ENCODE results near the gene SYNPO2. TPM values are rescaled to one million over a fixed set of nuclear protein-coding genes. Genes with fewer than 3 reads are reported as not detected.

The SYNPO2 gene
- total and polyA plus RNA-seq, 2 of the 8 experiments (the other 6 are each of a cell fraction or from before 2014, with no cell fraction given): 0.50 to 4.2 TPM

DNA sequence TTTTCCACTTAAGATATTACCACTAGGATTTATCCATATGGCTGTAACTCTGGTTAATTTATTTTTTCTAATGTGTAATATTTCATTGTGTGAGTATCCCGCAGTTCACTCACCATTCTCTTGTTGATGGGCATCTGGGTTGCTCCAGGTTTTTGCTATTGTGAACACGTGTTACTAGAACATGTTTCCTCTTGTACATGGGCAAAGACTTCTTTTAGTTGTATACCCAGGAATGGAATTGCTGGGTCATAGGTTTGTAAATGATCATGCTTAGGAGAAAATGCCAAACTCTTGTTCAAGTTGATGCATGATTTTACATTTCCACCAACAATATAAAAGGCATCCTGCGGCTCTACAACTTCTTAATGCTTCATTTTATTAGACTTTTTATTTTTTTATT lies 26.8 kb downstream of the SYNPO2 start:
- H2BK15ac ChIP-seq (ENCODE audit: low read length): no peak overlapping the region
- no peak overlapping the region for H3K4me3 ChIP-seq (ENCODE audit: extremely low read depth in 1 of 4, insufficient read depth in 2 of 4, low read depth in 3 of 4, low read length in 4 of 4)
- H2AFZ ChIP-seq (ENCODE audit: low read length): no peak overlapping the region
- no peak overlapping the region for H3K4me2 ChIP-seq (ENCODE audit: insufficient read depth in 1 of 2, low read depth in 2 of 2, low read length in 2 of 2)
- H3K23ac ChIP-seq (ENCODE audit: insufficient read length): no peak overlapping the region
- no peak overlapping the region for H2BK12ac ChIP-seq (ENCODE audit: low read depth, low read length)
- no peak overlapping the region for H2AK5ac ChIP-seq (ENCODE audit: low read depth, low read length)
- no peak overlapping the region for H2BK120ac ChIP-seq (replicated peaks; ENCODE audit: low read depth, low read length)
- H3K23me2 ChIP-seq (ENCODE audit: low read depth, low read length): no peaks in the 10 kb centered on the region; the same call in 1 of the 2 replicates
- POLR2A ChIA-PET (ENCODE audit: partially characterized antibody): no interaction called here
- no peak overlapping the region for H3K9ac ChIP-seq (replicated peaks in 1 of 4; ENCODE audit: extremely low read depth in 1 of 4, low read depth in 3 of 4, low read length in 3 of 4)
- no peaks in the 10 kb centered on the region for H3K9me3 ChIP-seq (ENCODE audit: insufficient read depth in 2 of 2, low read depth in 1 of 2, low read length in 1 of 2)
- no peak overlapping the region for H2BK20ac ChIP-seq (ENCODE audit: low read length)
- H3K18ac ChIP-seq (ENCODE audit: extremely low read depth, low read length): no peak overlapping the region
- 95% methylated on average over 3 of the region's 3 CpGs; no CpG with 5 or more reads in 1 of the 2 experiments for WGBS, 2 experiments (ENCODE audit: extremely low coverage in 1 of 2, insufficient coverage in 1 of 2, insufficient read length in 1 of 2, insufficient replicate concordance in 2 of 2, low coverage in 1 of 2, low lambda C conversion rate in 2 of 2, missing lambda C conversion rate in 1 of 2)
- H3K4me1 ChIP-seq (replicated peaks in 1 of 4; ENCODE audit: control insufficient read depth in 3 of 4, insufficient read depth in 4 of 4, low read length in 3 of 4): no peaks in the 10 kb centered on the region
- H3K27ac ChIP-seq (ENCODE audit: low read depth, low read length): no peak overlapping the region
- no peak overlapping the region for H3K56ac ChIP-seq (replicated peaks; ENCODE audit: insufficient read length, low read depth, low read length)
- H4K91ac ChIP-seq (replicated peaks; ENCODE audit: insufficient read length, low read length): no peak overlapping the region
- no peak overlapping the region for H3K14ac ChIP-seq (ENCODE audit: insufficient read length)
- H4K8ac ChIP-seq (ENCODE audit: extremely low read depth, insufficient read depth, low read length): no peak overlapping the region
- no peak overlapping the region for H3K4ac ChIP-seq (replicated peaks; ENCODE audit: insufficient read length, low read depth, low read length)
- DNase-seq (ENCODE audit: low read depth in 1 of 2, low spot score in 2 of 2) (no peak), FAIRE-seq (no peak)
- H3K79me1 ChIP-seq (ENCODE audit: low read depth, low read length): no peaks in the 10 kb centered on the region
- no peak overlapping the region for H2BK5ac ChIP-seq (ENCODE audit: low read depth, low read length)
- CTCF ChIA-PET (ENCODE audit: partially characterized antibody): no interaction called here
- no peaks in the 10 kb centered on the region for H3K79me2 ChIP-seq (ENCODE audit: control insufficient read depth in 1 of 2, insufficient read depth in 2 of 2, low read length in 2 of 2)
- no peaks in the 10 kb centered on the region for H3K36me3 ChIP-seq (ENCODE audit: control insufficient read depth in 2 of 4, insufficient read depth in 4 of 4, low read length in 3 of 4)
- no peaks in the 10 kb centered on the region for H4K20me1 ChIP-seq (replicated peaks in 1 of 2; ENCODE audit: control insufficient read depth in 1 of 2, insufficient read depth in 2 of 2, low read length in 2 of 2)
- H3K27me3 ChIP-seq (replicated peaks in 1 of 4; ENCODE audit: control insufficient read depth in 3 of 4, extremely low read depth in 1 of 4, insufficient read depth in 3 of 4, low read length in 3 of 4): no peaks in the 10 kb centered on the region; a peak in 1 of 7 replicates
- H4K5ac ChIP-seq (ENCODE audit: insufficient read length, low read depth, low read length): no peak overlapping the region
- TF ChIP-seq, protein P1, sequence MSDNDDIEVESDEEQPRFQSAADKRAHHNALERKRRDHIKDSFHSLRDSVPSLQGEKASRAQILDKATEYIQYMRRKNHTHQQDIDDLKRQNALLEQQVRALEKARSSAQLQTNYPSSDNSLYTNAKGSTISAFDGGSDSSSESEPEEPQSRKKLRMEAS (IDR thresholded peaks at IDR 0.05): no peak
- TF ChIP-seq MAFK (IDR thresholded peaks at IDR 0.05; ENCODE audit: low read depth, low read length): no peak
- TF ChIP-seq KDM1A (IDR thresholded peaks at IDR 0.05; ENCODE audit: borderline replicate concordance, low read length): no peak
- no peak for TF ChIP-seq GABPA (IDR thresholded peaks at IDR 0.05; ENCODE audit: borderline replicate concordance, insufficient read depth, low read length)
- no peak for TF ChIP-seq CHD1 (IDR thresholded peaks at IDR 0.05; ENCODE audit: low read depth, low read length)
- TF ChIP-seq, protein P2, sequence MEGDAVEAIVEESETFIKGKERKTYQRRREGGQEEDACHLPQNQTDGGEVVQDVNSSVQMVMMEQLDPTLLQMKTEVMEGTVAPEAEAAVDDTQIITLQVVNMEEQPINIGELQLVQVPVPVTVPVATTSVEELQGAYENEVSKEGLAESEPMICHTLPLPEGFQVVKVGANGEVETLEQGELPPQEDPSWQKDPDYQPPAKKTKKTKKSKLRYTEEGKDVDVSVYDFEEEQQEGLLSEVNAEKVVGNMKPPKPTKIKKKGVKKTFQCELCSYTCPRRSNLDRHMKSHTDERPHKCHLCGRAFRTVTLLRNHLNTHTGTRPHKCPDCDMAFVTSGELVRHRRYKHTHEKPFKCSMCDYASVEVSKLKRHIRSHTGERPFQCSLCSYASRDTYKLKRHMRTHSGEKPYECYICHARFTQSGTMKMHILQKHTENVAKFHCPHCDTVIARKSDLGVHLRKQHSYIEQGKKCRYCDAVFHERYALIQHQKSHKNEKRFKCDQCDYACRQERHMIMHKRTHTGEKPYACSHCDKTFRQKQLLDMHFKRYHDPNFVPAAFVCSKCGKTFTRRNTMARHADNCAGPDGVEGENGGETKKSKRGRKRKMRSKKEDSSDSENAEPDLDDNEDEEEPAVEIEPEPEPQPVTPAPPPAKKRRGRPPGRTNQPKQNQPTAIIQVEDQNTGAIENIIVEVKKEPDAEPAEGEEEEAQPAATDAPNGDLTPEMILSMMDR (IDR thresholded peaks at IDR 0.05; ENCODE audit: control extremely low read depth in 1 of 3, insufficient read depth in 1 of 3, low read depth in 1 of 3, low read length in 3 of 3): no peak
- no peak for TF ChIP-seq TAF1 (IDR thresholded peaks at IDR 0.05; ENCODE audit: low read depth, low read length)
- no peak for TF ChIP-seq CTBP2 (IDR thresholded peaks at IDR 0.05; ENCODE audit: borderline replicate concordance, insufficient read depth, insufficient read length, low read length)
- TF ChIP-seq BCL11A (IDR thresholded peaks at IDR 0.05; ENCODE audit: low read depth in 2 of 2, low read length in 2 of 2): no peak
- no peak for TF ChIP-seq EP300 (IDR thresholded peaks at IDR 0.05; ENCODE audit: borderline replicate concordance in 1 of 2, low read depth in 2 of 2, low read length in 2 of 2)

Data from H1 (cell line).